ENCODE results near the gene RNF2.

GRCh38 chr1:185104083-185104482 lies 58.7 kb downstream of the RNF2 start:
- TF ChIP-seq, protein P1, sequence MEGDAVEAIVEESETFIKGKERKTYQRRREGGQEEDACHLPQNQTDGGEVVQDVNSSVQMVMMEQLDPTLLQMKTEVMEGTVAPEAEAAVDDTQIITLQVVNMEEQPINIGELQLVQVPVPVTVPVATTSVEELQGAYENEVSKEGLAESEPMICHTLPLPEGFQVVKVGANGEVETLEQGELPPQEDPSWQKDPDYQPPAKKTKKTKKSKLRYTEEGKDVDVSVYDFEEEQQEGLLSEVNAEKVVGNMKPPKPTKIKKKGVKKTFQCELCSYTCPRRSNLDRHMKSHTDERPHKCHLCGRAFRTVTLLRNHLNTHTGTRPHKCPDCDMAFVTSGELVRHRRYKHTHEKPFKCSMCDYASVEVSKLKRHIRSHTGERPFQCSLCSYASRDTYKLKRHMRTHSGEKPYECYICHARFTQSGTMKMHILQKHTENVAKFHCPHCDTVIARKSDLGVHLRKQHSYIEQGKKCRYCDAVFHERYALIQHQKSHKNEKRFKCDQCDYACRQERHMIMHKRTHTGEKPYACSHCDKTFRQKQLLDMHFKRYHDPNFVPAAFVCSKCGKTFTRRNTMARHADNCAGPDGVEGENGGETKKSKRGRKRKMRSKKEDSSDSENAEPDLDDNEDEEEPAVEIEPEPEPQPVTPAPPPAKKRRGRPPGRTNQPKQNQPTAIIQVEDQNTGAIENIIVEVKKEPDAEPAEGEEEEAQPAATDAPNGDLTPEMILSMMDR (IDR thresholded peaks at IDR 0.05): no peak
- TF ChIP-seq POLR2A (IDR thresholded peaks at IDR 0.05): no peak
